Neural cell (in vitro differentiated cells): ENCODE data around the gene IMPG2. TPM values are rescaled to one million over a fixed set of nuclear protein-coding genes. Genes with fewer than 3 reads are reported as not detected.

Source experiments
- H2AFZ ChIP-seq: fragments of 200-600, 300-800 bp; sonication (generic), shearing (Covaris generic); 2 replicates; pipeline ENCODE4 v1.6.0; 2014; ENCODE audit warnings: low read depth, mild to moderate bottlenecking, antibody characterized with exemption, low read length, moderate library complexity
- H3F3A ChIP-seq: fragments of 200-600 bp; shearing (Covaris generic); 2 replicates; pipeline ENCODE4 v1.6.1; 2016; ENCODE audit warnings: mild to moderate bottlenecking, moderate library complexity, mixed read lengths, antibody characterized with exemption, low read length; ENCODE audit not compliant: insufficient read depth, poor library complexity, severe bottlenecking
- H3K27ac ChIP-seq: fragments of 200-600, 300-800 bp; sonication (generic), shearing (Covaris generic); 2 replicates; pipeline ENCODE4 v1.5.1; 2014; ENCODE audit warnings: mild to moderate bottlenecking, low read length, moderate library complexity
- H3K27me3 ChIP-seq: fragments of 300-800, 200-600 bp; sonication (generic), shearing (Covaris generic); 2 replicates; pipeline ENCODE4 v1.6.0; 2014; ENCODE audit warnings: mild to moderate bottlenecking, low read depth, low read length, moderate library complexity; ENCODE audit not compliant: insufficient read depth
- H3K36me3 ChIP-seq: fragments of 300-800, 200-600 bp; sonication (generic), shearing (Covaris generic); 2 replicates; pipeline ENCODE4 v1.5.1; 2014; ENCODE audit warnings: mild to moderate bottlenecking, antibody characterized with exemption, low read length, moderate library complexity; ENCODE audit not compliant: insufficient read depth
- H3K4me2 ChIP-seq: fragments of 300-800, 200-600 bp; sonication (generic), shearing (Covaris generic); 2 replicates; pipeline ENCODE4 v1.6.0; 2014; ENCODE audit warnings: mild to moderate bottlenecking, low read length
- H3K4me3 ChIP-seq: fragments of 300-800, 200-600 bp; sonication (generic), shearing (Covaris generic); 2 replicates; pipeline ENCODE4 v1.5.1; 2014; ENCODE audit warnings: mild to moderate bottlenecking, low read length, moderate library complexity
- H3K79me2 ChIP-seq: fragments of 200-600 bp; shearing (Covaris generic); replicated peaks from 2 replicates; pipeline ENCODE4 v1.6.0; 2014; ENCODE audit warnings: mild to moderate bottlenecking, low read length, moderate library complexity; ENCODE audit not compliant: insufficient read depth
- H3K9ac ChIP-seq: fragments of 300-800, 200-600 bp; sonication (generic), shearing (Covaris generic); 2 replicates; pipeline ENCODE4 v1.6.1; 2016; ENCODE audit warnings: mild to moderate bottlenecking, low read length, mixed read lengths
- H3K9me2 ChIP-seq: fragments of 200-600 bp; shearing (Covaris generic); 2 replicates; pipeline ENCODE4 v1.6.1; 2016; ENCODE audit warnings: mild to moderate bottlenecking, low read length, mixed read lengths; ENCODE audit not compliant: insufficient read depth
- H3K9me3 ChIP-seq: fragments of 200-600, 300-800 bp; sonication (generic), shearing (Covaris generic); 2 replicates; pipeline ENCODE4 v1.6.1; 2016; ENCODE audit warnings: mild to moderate bottlenecking, mixed run types, low read length, moderate library complexity, mixed read lengths
- H4K20me1 ChIP-seq: fragments of 200-600 bp; shearing (Covaris generic); 2 replicates; pipeline ENCODE4 v1.6.1; 2016; ENCODE audit warnings: mild to moderate bottlenecking, mixed run types; ENCODE audit not compliant: insufficient read depth
- EP300 ChIP-seq: fragments of 450-650 bp; conservative IDR thresholded peaks from 2 replicates; pipeline ENCODE4 v1.6.1; 2014; ENCODE audit warnings: antibody characterized with exemption, mild to moderate bottlenecking, moderate library complexity; ENCODE audit not compliant: poor library complexity, severe bottlenecking
- EZH2 ChIP-seq: fragments of 200-600, 300-800 bp; shearing (Covaris generic), sonication (generic); IDR thresholded peaks from 2 replicates; pipeline ENCODE4 v1.6.1; 2014; ENCODE audit warnings: antibody characterized with exemption, low read length, borderline replicate concordance, mild to moderate bottlenecking; ENCODE audit not compliant: insufficient read depth, poor library complexity, severe bottlenecking
- MXI1 ChIP-seq: fragments of 450-650 bp; conservative IDR thresholded peaks from 2 replicates; pipeline ENCODE4 v1.6.1; 2014; ENCODE audit warnings: antibody characterized with exemption, mild to moderate bottlenecking; ENCODE audit not compliant: poor library complexity, severe bottlenecking
- POLR2AphosphoS5 ChIP-seq: IDR thresholded peaks from 2 replicates; pipeline ENCODE4 v1.6.1; 2012
- RAD21 ChIP-seq: fragments of 450-650 bp; conservative IDR thresholded peaks from 2 replicates; pipeline ENCODE4 v1.6.1; 2014; ENCODE audit warnings: antibody characterized with exemption, mild to moderate bottlenecking, moderate library complexity
- SMC3 ChIP-seq: fragments of 450-650 bp; conservative IDR thresholded peaks from 2 replicates; pipeline ENCODE4 v1.6.1; 2014; ENCODE audit warnings: antibody characterized with exemption, mild to moderate bottlenecking, moderate library complexity; ENCODE audit not compliant: poor library complexity
- TAF1 ChIP-seq: IDR thresholded peaks from 2 replicates; pipeline ENCODE4 v1.6.1; 2012; ENCODE audit warnings: low read depth
- polyA plus RNA-seq: library from polyadenylated mRNA; depleted of rRNA; stranded (reverse); fragments of >200 nt; gene quantifications from 2 replicates; pipeline ENCODE4 v1.2.3, GENCODE V29; 2014
- TF ChIP-seq, protein P1 (sequence below): fragments of 450-650 bp; IDR thresholded peaks from 2 replicates; pipeline ENCODE4 v1.5.1; 2014; ENCODE audit warnings: antibody characterized with exemption, mild to moderate bottlenecking, moderate library complexity; ENCODE audit not compliant: poor library complexity, severe bottlenecking
- TF ChIP-seq, protein P2 (sequence below): IDR thresholded peaks from 2 replicates; pipeline ENCODE4 v1.6.1; 2012; ENCODE audit warnings: borderline replicate concordance

The IMPG2 gene
- polyA plus RNA-seq, 1 donor from 2014 or later = 6.3 TPM

DNA sequence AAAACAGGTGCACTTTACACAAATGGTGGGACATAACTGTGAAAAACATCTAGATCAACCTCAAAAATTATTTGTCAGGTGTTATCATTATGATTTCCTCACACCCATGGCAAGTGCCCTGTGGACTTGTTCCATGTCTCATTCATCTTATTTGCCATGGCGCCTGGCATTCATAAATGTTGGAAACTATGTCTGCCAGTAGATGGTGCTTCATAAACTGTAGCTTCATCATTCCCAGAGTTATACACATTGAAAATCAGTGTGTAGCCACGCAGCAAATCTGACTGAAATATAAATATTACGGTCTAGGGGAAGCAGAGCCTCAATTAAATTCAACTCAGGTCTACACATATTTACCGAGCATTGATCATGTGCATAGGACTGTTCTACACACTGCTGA, 90.7 kb downstream of the IMPG2 start:
- H3K79me2 ChIP-seq = no peaks in the 10 kb centered on the region
- no peak overlapping the region for H3K4me3 ChIP-seq
- H3K9ac ChIP-seq = no peak overlapping the region
- no peaks in the 10 kb centered on the region for H4K20me1 ChIP-seq
- H3K9me3 ChIP-seq = no peaks in the 10 kb centered on the region
- TF ChIP-seq EP300 (no peak), EZH2 (no peak), TAF1 (no peak), POLR2AphosphoS5 (no peak), MXI1 (no peak), RAD21 (no peak), SMC3 (no peak)
- TF ChIP-seq, protein P1, sequence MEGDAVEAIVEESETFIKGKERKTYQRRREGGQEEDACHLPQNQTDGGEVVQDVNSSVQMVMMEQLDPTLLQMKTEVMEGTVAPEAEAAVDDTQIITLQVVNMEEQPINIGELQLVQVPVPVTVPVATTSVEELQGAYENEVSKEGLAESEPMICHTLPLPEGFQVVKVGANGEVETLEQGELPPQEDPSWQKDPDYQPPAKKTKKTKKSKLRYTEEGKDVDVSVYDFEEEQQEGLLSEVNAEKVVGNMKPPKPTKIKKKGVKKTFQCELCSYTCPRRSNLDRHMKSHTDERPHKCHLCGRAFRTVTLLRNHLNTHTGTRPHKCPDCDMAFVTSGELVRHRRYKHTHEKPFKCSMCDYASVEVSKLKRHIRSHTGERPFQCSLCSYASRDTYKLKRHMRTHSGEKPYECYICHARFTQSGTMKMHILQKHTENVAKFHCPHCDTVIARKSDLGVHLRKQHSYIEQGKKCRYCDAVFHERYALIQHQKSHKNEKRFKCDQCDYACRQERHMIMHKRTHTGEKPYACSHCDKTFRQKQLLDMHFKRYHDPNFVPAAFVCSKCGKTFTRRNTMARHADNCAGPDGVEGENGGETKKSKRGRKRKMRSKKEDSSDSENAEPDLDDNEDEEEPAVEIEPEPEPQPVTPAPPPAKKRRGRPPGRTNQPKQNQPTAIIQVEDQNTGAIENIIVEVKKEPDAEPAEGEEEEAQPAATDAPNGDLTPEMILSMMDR = no peak
- TF ChIP-seq, protein P2, sequence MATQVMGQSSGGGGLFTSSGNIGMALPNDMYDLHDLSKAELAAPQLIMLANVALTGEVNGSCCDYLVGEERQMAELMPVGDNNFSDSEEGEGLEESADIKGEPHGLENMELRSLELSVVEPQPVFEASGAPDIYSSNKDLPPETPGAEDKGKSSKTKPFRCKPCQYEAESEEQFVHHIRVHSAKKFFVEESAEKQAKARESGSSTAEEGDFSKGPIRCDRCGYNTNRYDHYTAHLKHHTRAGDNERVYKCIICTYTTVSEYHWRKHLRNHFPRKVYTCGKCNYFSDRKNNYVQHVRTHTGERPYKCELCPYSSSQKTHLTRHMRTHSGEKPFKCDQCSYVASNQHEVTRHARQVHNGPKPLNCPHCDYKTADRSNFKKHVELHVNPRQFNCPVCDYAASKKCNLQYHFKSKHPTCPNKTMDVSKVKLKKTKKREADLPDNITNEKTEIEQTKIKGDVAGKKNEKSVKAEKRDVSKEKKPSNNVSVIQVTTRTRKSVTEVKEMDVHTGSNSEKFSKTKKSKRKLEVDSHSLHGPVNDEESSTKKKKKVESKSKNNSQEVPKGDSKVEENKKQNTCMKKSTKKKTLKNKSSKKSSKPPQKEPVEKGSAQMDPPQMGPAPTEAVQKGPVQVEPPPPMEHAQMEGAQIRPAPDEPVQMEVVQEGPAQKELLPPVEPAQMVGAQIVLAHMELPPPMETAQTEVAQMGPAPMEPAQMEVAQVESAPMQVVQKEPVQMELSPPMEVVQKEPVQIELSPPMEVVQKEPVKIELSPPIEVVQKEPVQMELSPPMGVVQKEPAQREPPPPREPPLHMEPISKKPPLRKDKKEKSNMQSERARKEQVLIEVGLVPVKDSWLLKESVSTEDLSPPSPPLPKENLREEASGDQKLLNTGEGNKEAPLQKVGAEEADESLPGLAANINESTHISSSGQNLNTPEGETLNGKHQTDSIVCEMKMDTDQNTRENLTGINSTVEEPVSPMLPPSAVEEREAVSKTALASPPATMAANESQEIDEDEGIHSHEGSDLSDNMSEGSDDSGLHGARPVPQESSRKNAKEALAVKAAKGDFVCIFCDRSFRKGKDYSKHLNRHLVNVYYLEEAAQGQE = no peak
- H3K9me2 ChIP-seq = no peaks in the 10 kb centered on the region
- H3F3A ChIP-seq = no peaks in the 10 kb centered on the region
- no peak overlapping the region for H3K4me2 ChIP-seq
- no peak overlapping the region for H2AFZ ChIP-seq
- H3K27me3 ChIP-seq = no peaks in the 10 kb centered on the region
- H3K36me3 ChIP-seq = no peaks in the 10 kb centered on the region
- no peak overlapping the region for H3K27ac ChIP-seq

DNA sequence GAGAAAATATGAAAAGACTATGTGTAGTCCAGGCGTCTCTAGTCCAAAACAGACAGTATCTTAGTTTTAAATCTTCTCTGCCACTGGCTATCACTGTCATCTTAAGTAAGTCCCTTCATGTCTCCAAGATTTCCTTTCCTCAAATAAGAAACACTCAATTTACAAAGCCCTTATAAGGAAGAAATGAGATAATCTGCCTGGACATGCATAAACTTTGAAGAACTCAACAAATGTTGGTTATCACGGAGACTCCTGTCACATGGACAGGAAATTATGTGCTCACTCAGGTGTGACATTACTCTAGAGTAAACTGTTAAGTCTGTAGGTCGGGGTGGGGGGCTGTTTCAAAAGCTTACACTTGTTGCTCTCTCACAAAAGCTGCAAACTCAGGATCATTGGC, 91.9 kb downstream of the IMPG2 start:
- Histone ChIP-seq H3K9me3 (no peaks in the 10 kb centered on the region), H4K20me1 (no peaks in the 10 kb centered on the region), H3K4me3 (no peak overlapping the region), H3K27me3 (no peaks in the 10 kb centered on the region), H3K79me2 (no peaks in the 10 kb centered on the region), H2AFZ (no peak overlapping the region), H3K9me2 (no peaks in the 10 kb centered on the region), H3K36me3 (no peaks in the 10 kb centered on the region), H3K27ac (no peak overlapping the region), H3K9ac (no peak overlapping the region), H3F3A (no peaks in the 10 kb centered on the region), H3K4me2 (no peak overlapping the region)
- no peak for TF ChIP-seq EZH2
- TF ChIP-seq, protein P1 = no peak
- TF ChIP-seq, protein P2 = no peak
- no peak for TF ChIP-seq EP300
- TF ChIP-seq TAF1 = no peak
- TF ChIP-seq MXI1 = no peak
- TF ChIP-seq POLR2AphosphoS5 = no peak
- TF ChIP-seq RAD21 = no peak
- no peak for TF ChIP-seq SMC3
